GM12878 (cell line): ENCODE data around the gene JAKMIP1.

Experiments
- JUNB ChIP-seq: IDR thresholded peaks from 2 replicates; pipeline ENCODE4 v1.6.1; 2016; ENCODE audit warnings: antibody characterized with exemption, mild to moderate bottlenecking
- ZNF217 ChIP-seq: fragments of 450-650 bp; IDR thresholded peaks from 2 replicates; pipeline ENCODE4 v1.6.1; 2017; ENCODE audit warnings: antibody characterized with exemption, mild to moderate bottlenecking

DNA sequence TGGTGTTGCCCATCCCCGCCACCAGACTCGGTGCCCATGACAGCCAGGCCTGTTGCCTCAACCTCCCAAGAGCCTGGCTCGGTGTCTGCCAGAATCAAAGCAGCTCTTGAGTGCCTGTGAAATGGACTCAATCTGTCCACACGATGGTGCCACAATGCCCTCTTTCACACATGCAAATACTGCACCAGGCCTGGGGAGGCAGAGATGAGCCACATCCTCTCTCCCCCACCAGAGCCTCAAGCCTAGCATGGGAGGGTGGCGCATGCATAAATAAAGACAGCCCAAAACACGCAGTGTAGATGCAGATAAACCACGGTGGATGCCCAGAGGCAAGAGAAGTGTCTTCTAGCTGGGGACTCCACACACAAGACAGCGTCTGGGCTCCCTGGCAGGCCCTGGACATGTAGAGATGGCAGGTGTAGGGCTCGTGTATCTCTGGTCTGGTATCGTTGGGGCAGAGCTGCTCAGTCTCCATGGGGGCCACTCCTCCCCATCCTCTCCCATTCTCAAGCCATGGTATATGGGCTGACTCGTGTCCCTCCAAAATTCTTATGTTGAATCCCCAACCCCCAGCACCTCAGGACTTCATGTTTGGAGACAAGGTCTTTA is 65.6 kb downstream of the JAKMIP1 start:
- TF ChIP-seq JUNB (no peak), ZNF217 (no peak)
